ENCODE data around the gene LRCOL1.

LRCOL1 gene

DNA sequence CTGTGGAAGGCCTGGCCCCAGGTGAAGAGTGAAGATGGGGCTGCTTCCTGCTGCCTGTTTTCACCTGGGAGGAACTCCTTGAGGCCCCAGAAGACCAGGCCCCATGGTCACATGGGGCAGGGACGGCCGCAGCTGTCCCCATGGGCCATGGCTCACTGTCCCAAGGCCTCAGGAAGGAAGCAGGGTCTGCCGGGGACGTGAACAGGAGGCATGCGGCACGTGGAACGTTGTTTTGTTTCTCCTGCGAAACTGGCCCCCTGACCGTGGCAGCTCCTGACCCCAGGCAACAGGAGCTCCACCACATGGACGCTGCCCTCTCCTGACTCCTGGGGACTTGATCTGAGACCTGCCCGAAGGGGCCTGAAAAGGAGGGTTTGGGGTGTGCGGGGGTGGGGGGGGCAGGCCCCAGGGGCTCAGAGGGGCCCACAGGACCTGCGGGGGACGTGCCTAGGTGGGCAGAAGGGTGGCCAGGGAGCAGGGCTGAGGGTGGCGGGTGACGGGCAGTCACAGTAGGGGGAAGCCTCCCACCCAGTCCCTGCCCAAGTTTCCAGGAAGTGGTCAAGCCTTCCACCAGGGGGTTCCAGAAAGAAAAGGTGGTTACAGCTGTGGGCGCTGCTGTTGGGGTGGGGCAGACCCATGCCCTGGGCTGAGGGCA lies 41.4 kb downstream of the LRCOL1 start:
- no peak for DNase-seq (ENCODE audit: low read depth in 1 of 2, low spot score in 1 of 2)

GRCh38 chr12:132568301-132568700 lies 42.1 kb downstream of the LRCOL1 start:
- DNase-seq (ENCODE audit: low read depth in 1 of 2, low spot score in 1 of 2), result no peak

GRCh38 chr12:132566516-132567131 lies 43.8 kb downstream of the LRCOL1 start:
- no peak for DNase-seq (ENCODE audit: low read depth in 1 of 2, low spot score in 1 of 2)

DNA sequence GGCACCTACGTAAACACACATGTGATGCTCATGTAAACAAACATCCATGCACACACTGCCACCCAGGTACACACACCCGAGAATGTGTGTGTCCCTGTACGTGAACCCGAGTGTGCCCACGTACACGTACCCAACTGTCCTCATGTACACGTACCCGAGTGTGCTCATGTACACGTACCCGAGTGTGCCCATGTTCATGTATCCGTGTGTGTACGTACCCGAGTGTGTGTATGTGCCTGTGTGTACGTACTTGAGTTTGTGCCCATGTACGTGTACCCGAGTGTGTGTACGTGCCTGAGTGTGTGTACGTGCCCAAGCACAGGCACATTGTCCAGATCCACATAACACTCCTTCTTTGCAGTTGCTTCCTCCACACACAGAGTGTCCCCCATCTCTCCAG lies 45.0 kb downstream of the LRCOL1 start:
- no peak for DNase-seq (ENCODE audit: low read depth in 1 of 2, low spot score in 1 of 2)

DNA sequence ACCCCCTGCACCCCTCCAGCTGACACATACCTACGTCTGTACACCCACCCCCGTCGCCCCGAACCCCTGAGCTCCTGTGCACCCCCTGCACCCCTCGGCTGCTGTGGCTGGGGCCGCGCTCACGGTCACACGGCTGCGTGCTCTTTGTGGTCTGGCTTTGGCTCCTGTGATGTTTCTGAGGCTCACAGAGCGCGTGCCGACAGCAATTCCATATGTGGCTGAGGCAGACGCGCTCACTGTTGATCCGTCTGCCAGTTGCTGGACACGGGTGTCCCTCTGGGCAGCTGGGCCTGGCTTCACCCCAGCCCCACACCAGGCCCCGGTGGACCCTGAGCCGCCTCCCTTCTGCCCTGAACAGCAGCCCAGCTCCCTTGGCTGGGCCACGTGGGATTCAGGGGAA lies 46.5 kb downstream of the LRCOL1 start:
- DNase-seq (ENCODE audit: low read depth in 1 of 2, low spot score in 1 of 2), result no peak

GRCh38 chr12:132562489-132563021 lies 47.8 kb downstream of the LRCOL1 start:
- DNase-seq (ENCODE audit: low read depth in 1 of 2, low spot score in 1 of 2), result no peak

DNA sequence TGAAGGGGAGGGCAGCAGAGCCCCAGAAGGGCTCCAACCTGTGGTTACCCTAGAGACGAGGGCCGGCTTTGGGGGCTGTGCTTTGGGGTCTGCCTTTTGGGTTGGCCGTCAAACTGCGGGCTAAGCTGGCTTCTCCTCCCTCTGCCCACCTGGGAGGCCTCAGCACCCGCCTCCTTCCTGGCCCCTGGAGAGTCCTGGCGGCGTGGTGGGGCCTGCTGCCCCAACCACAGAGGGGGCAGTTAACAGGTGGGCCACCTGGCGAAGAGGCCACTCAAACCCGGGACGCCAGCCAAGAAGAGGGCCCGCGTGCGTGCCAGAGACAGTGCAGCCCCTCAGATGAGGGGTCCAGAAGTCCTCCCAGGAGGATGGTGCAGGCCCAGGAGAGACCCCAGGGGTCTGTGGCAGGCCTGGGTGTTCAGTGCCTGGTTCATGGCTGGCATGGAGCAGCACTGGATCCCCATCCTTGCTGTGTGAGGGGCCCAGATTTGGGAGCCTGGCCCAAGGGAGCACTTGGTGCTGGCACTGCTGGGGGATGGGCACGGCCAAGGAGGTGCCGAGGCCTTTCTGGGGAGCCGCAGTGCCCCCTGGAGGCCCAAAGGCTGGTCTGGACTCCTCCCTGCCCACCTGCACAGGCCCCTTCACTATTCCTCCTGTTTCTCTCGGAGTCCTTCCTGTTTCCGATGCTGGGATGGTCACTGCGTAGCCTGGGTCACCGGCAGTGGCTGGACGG lies 48.8 kb downstream of the LRCOL1 start:
- DNase-seq (ENCODE audit: low read depth in 1 of 2, low spot score in 1 of 2), result no peak

DNA sequence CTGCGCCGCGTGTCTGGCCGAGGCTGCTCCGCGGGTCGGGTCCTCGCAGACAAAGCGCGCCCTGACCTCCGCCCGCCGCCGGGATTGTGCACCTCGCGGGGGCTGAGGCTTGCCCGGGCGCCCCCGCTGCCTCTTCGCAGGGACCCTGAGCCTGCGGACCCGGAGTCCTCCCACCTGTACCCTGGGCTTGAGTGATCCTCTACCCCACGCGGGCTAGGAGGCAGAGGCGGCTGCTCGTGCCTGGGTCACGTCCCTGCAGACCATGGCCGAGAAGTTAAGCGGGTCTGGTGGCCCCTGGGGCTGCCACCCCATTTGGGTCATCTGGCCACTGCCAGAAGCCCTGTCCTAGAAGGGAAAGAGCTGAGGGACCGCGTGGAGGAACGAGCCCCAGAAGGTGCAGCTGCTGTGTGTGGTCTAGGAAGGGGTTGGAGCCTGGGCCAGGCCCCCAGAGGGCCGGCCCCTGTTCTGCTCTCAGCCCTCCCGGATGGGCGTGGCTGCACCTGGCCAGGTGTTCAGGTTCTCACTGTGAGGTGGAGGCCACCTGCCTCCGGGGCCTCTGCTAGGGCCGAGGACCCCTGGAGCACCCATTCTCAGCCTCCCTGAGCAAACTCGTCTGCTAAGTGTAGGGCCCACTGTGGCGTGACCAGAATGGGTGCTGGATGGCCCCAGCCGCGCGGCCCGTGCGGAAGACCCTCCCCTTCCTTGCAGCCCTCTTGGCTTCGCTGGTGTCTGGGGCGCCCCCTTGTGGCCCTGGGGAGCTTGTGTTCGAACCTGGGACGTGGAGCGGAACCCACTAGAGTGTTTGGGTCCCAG lies 49.6 kb downstream of the LRCOL1 start:
- DNase-seq (ENCODE audit: low read depth in 1 of 2, low spot score in 1 of 2), result peak; percentile 43 to 66

DNA sequence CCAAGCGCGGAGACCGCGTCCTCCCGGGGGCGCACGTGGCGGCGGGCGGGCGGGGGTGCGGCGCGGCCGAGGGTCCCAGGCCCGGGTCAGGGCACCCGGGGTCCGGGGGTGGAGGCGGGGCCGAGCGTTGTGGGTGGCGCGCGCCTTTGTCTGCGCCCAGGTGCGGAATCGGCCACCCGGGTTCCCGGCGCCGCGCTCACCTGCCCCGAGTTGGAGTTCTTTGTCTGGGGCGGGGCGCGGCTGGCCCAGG lies 50.1 kb downstream of the LRCOL1 start:
- no peak for DNase-seq (ENCODE audit: low read depth in 1 of 2, low spot score in 1 of 2)

- DNase-seq (ENCODE audit: low read depth in 1 of 2, low spot score in 1 of 2), result peak in 1 of 2 donors; percentile 20
Observed at GRCh38 chr12:132559652-132560363, 50.6 kb downstream of the LRCOL1 start.

GRCh38 chr12:132558861-132559623 lies 51.3 kb downstream of the LRCOL1 start:
- DNase-seq (ENCODE audit: low read depth in 1 of 2, low spot score in 1 of 2), result no peak

DNA sequence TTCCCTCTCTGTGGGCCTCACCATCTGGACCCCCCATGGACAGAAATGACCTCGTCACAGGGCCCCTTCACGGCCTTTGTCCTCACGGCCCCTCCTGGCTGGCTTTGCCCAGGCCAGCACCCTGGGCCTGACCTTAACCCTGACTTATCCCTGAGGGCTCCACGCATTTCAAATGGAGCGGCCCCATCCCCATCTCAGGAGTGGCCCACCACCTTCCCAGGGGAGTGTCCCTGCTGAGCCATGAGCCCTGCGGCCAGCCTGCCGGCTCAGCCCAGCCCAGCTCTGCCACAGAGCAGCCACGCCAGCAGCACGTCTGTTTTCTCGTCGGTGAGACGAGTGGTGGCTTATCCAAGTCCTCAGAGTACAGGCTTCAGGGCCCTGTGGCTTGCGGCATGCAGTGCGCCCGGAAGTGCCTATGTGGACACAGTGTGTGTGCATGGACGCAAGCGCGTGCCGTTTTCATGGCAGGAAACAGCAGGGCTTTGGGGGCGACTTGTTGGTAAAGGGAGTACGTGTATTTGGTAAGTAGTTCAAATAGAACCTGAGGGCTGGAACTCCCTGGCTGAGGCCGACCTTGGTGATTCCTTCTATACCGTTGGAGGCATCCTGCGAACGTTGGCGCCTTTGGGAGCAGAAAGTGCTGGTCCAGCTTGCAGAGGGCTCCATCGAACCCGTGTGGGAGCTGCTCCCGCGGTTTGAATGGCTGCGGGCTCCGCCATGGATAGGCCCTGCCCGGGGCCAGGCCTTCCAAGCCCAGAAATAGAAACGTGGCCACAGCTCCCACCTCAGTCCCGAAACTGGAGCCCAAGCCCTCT lies 52.1 kb downstream of the LRCOL1 start:
- no peak for DNase-seq (ENCODE audit: low read depth in 1 of 2, low spot score in 1 of 2)

GRCh38 chr12:132557291-132558015 lies 52.9 kb downstream of the LRCOL1 start:
- no peak for DNase-seq (ENCODE audit: low read depth in 1 of 2, low spot score in 1 of 2)

DNA sequence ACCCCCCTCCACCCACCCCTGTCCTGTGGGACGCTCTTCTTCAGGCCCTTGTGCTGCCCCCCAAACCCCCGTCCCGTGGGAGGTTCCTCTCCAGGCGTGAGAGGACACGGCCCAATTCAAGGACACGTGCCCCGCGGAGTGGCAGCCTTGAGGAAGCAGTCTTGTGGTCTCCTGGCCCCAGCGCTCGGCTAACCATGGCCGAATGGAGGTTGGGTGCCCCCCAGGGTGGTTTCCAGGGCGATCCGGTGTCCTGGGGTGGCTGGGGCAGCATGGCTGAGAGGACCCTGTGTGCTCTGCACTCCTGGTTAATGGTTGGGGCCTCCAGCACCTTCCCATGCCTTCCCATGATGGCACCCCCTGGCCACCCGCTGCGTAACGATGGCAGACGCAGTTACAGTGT lies 53.6 kb downstream of the LRCOL1 start:
- no peak for DNase-seq (ENCODE audit: low read depth in 1 of 2, low spot score in 1 of 2)

DNA sequence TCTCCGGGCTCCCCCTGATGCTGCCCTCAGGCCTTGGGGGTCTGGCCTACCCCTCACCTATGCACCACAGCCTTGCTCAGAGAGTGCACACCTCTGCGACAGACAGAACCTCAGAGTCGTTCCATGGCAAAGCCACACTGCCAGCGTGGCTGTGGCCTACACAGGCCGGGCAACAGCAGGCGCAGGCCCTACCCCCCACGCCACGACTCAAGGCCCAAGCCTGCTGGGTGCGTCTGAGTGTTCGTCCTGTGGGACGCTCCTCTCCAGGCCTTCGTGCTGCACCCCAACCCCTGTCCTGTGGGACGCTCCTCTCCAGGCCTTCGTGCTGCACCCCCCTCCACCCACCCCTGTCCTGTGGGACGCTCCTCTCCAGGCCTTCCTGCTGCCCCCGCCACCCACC lies 54.2 kb downstream of the LRCOL1 start:
- no peak for DNase-seq (ENCODE audit: low read depth in 1 of 2, low spot score in 1 of 2)

GRCh38 chr12:132555686-132556085 lies 54.7 kb downstream of the LRCOL1 start:
- DNase-seq (ENCODE audit: low read depth in 1 of 2, low spot score in 1 of 2), result no peak

DNA sequence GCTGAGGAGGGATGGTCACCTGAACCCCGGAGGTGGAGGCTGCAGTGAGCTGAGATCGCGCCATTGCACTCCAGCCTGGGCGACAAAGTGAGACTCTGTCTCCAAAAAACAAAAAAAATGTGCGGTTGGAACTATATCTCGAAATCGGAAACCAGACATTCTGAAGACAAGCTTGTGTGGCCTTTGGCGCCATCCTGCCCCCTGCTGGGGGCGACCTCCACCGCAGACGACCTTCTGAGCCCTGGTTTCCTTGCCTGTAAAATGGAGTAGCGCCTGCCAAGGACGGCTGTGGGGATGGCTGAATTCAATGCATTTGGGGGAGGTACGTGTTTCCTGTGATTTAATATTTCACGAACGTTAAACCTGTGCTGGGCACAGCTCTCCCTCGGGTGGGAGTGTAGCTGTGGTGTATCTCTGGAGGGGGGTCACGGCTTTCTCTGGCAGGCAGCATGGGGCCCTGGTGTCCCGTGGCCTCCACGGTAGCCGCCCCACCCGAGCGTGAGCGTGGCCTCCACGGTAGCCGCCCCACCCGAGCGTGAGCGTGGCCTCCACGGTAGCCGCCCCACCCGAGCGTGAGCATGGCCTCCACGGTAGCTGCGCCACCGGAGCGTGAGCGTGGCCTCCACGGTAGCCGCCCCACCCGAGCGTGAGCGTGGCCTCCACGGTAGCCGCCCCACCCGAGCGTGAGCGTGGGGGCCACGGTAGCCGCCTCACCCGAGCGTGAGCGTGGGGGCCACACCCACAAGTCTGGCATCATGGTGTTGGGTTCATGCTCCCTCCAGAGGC lies 55.3 kb downstream of the LRCOL1 start:
- DNase-seq (ENCODE audit: low read depth in 1 of 2, low spot score in 1 of 2), result no peak
